HCT116 (cell line): ENCODE measurements around the gene UBQLNL. TPM values are rescaled to one million over a fixed set of nuclear protein-coding genes. Genes with fewer than 3 reads are reported as not detected.

Experiments used
- ATAC-seq: fragments of 200-7000 bp; cut with Tn5 transposase; 2 replicates; pipeline ENCODE4 v1.9.1; 2020; ENCODE audit warnings: mild to moderate bottlenecking, moderate library complexity
- BruUV-seq: library from RNA; stranded (reverse); fragments of 400-500 nt; replicated peaks from 2 replicates; lab custom pipeline; 2021; lab: Mats Ljungman, UMichigan
- CTCF ChIA-PET: fragments of 300-600 bp; sonication (Branson Sonifier 250); formaldehyde crosslinking; loops from one replicate; lab custom pipeline; 2021; ENCODE audit warnings: antibody characterized with exemption; lab: Charles Lee
- POLR2A ChIA-PET: fragments of 300-600, 350-600 bp; sonication (Branson Sonifier 250); formaldehyde crosslinking; loops from one replicate; lab custom pipeline; 2021; ENCODE audit warnings: antibody characterized with exemption; lab: Charles Lee
- RAD21 ChIA-PET, 2 experiments: fragments of 300-600 bp; sonication (Branson Sonifier 250); formaldehyde crosslinking; loops; one replicate each; lab custom pipeline; 2023; ENCODE audit warnings: low total read pairs in 2 of 2; ENCODE audit not compliant: uncharacterized antibody in 2 of 2, unreplicated experiment in 2 of 2, low non-redundant PET in 1 of 2; lab: Charles Lee
- DNase-seq: peaks from one replicate; pipeline ENCODE4 v3.0.0-alpha.2; 2010; ENCODE audit warnings: low read depth, low spot score
- H2AFZ ChIP-seq: fragments of 200-600 bp; shearing (Covaris generic), sonication (generic); 2 replicates; pipeline ENCODE4 v1.6.1; 2017; ENCODE audit warnings: low read depth, mixed run types, mixed read lengths, antibody characterized with exemption, low read length; ENCODE audit not compliant: poor library complexity, severe bottlenecking
- H3K27ac ChIP-seq: 2 replicates; pipeline ENCODE4 v1.5.1; 2012; ENCODE audit warnings: low read depth, low read length
- H3K27me3 ChIP-seq: fragments of 200-600 bp; sonication (generic); 2 replicates; pipeline ENCODE4 v1.6.1; 2016; ENCODE audit warnings: mixed run types, low read length, mixed read lengths; ENCODE audit not compliant: insufficient read depth
- H3K36me3 ChIP-seq, 2 experiments: fragments of 200-500 bp in 1 of 2; fragments of 200-600 bp in 1 of 2; sonication (Bioruptor generic) in 1 of 2; sonication (generic) in 1 of 2; 2 replicates each; pipeline versions ENCODE4 v1.5.1 to v1.6.1; 2014 to 2016; ENCODE audit warnings: low read length in 2 of 2, inconsistent platforms in 1 of 2, mixed read lengths in 1 of 2, mixed run types in 1 of 2; ENCODE audit not compliant: insufficient read depth in 2 of 2, control insufficient read depth in 1 of 2
- H3K4me1 ChIP-seq, 2 experiments: fragments of 200-600 bp in 1 of 2; sonication (generic) in 1 of 2; 2 replicates each; pipeline versions ENCODE4 v1.5.1 to v1.6.1; 2012 to 2017; ENCODE audit warnings: low read length in 2 of 2, inconsistent platforms in 1 of 2, mild to moderate bottlenecking in 1 of 2, mixed read lengths in 1 of 2, mixed run types in 1 of 2, moderate library complexity in 1 of 2; ENCODE audit not compliant: insufficient read depth in 2 of 2, control insufficient read depth in 1 of 2
- H3K4me2 ChIP-seq: fragments of 200-600 bp; sonication (generic); 2 replicates; pipeline ENCODE4 v1.6.1; 2017; ENCODE audit warnings: mixed run types, low read length, mixed read lengths
- H3K4me3 ChIP-seq, 2 experiments: fragments of 200-600 bp in 1 of 2; sonication (generic) in 1 of 2; replicated peaks in 1 of 2; 2 replicates each; pipeline ENCODE4 v1.5.1; 2011 to 2016; ENCODE audit warnings: low read length in 2 of 2, control low read depth in 1 of 2, low read depth in 1 of 2, mild to moderate bottlenecking in 1 of 2, mixed read lengths in 1 of 2, mixed run types in 1 of 2
- H3K79me2 ChIP-seq: fragments of 200-600 bp; sonication (generic); 2 replicates; pipeline ENCODE4 v1.6.1; 2017; ENCODE audit warnings: mild to moderate bottlenecking, mixed run types, low read length, moderate library complexity, mixed read lengths; ENCODE audit not compliant: insufficient read depth
- H3K9ac ChIP-seq: fragments of 200-600 bp; sonication (generic); 2 replicates; pipeline ENCODE4 v1.6.1; 2016; ENCODE audit warnings: low read length, mixed read lengths
- H3K9me2 ChIP-seq: fragments of 200-600 bp; sonication (generic), shearing (Covaris generic); 2 replicates; pipeline ENCODE4 v1.6.1; 2017; ENCODE audit warnings: mixed run types, mild to moderate bottlenecking, moderate library complexity; ENCODE audit not compliant: insufficient read depth
- H3K9me3 ChIP-seq, 2 experiments: fragments of 200-500 bp in 1 of 2; fragments of 200-600 bp in 1 of 2; sonication (Bioruptor generic) in 1 of 2; sonication (generic) in 1 of 2; 2 replicates each; pipeline ENCODE4 v1.6.1; 2014 to 2017; ENCODE audit warnings: low read length in 2 of 2, mixed read lengths in 2 of 2, inconsistent platforms in 1 of 2, low read depth in 1 of 2, mild to moderate bottlenecking in 1 of 2, mixed run types in 1 of 2, moderate library complexity in 1 of 2; ENCODE audit not compliant: control insufficient read depth in 1 of 2, insufficient read depth in 1 of 2
- H4K20me1 ChIP-seq: fragments of 200-600 bp; sonication (generic), shearing (Covaris generic); 2 replicates; pipeline ENCODE4 v1.6.1; 2017; ENCODE audit warnings: mixed run types, mild to moderate bottlenecking, moderate library complexity; ENCODE audit not compliant: insufficient read depth
- RAD21 ChIP-seq: IDR thresholded peaks from 2 replicates; pipeline ENCODE4 v1.6.1; 2012; ENCODE audit warnings: low read depth, mild to moderate bottlenecking
- SP1 ChIP-seq: IDR thresholded peaks from 2 replicates; pipeline ENCODE4 v1.6.1; 2012; ENCODE audit warnings: low read depth
- intact Hi-C: fragments of 100-400 bp; cut with micrococcal nuclease; formaldehyde crosslinking; loops from 2 replicates; pipeline ENCODE4 v1.10.0; 2022
- total RNA-seq: library from RNA; stranded (reverse); gene quantifications from one replicate; pipeline ENCODE4 v1.2.1, GENCODE V29; 2021; ENCODE audit not compliant: unreplicated experiment
- TF ChIP-seq, protein P1 (sequence below): IDR thresholded peaks from 2 replicates; pipeline ENCODE4 v1.6.1; 2012; ENCODE audit warnings: low read depth
- TF ChIP-seq, protein P2 (sequence below), 3 experiments: fragments of 200-600 bp in 1 of 3; sonication (generic) in 1 of 3; IDR thresholded peaks in 2 of 3; conservative IDR thresholded peaks in 1 of 3; 2 replicates each; pipeline ENCODE4 v1.5.1; 2012 to 2017; ENCODE audit warnings: low read depth in 2 of 3, low read length in 2 of 3, antibody characterized with exemption in 1 of 3, borderline replicate concordance in 1 of 3, control low read depth in 1 of 3, mild to moderate bottlenecking in 1 of 3, mixed read lengths in 1 of 3, mixed run types in 1 of 3, moderate library complexity in 1 of 3; ENCODE audit not compliant: insufficient read depth in 1 of 3

Gene UBQLNL
- total RNA-seq, 1 experiment from 2014 or later: not detected

DNA sequence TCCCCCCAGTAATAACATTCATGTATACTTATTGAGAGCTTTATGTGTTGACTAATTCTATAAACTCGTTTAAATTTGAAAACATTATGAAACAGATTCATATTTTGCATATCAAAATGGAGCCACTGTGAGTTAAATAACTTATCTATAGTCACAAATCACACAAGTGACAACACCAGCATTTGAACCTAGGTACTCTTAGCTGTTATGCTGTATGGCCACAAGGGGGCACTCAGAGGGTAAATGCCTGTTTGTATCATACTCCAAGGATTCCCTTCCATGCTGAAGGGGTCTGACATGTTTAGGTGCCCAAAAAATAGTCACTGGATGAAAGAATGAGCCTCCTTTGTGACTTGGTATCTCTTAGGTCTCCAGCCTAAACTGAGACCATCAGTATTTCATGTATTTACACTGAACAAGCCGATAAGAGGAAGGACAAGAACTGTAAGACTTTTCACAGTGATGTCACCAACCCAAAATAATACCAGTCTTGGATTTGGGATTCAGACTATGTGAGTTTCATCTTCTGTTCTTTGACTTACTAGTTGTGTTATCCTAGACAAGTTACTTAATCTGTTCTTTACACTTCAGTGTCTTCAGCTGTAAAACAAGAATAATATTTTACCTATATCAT, 40.2 kb downstream of the UBQLNL start:
- ATAC-seq (peak; percentile 88), DNase-seq (peak; percentile 38)
- Histone ChIP-seq H3K9ac (no peak overlapping the region), H3K36me3 (peaks cover 0 to 54% of the 10 kb centered on the region in 2 experiments; a peak in 2 of 4 replicates), H3K79me2 (peaks cover 62% of the 10 kb centered on the region), H3K27me3 (no peaks in the 10 kb centered on the region), H3K9me3 (no peaks in the 10 kb centered on the region), H3K4me3 (no peak overlapping the region), H3K4me2 (no peak overlapping the region), H3K4me1 (peaks cover 0 to 33% of the 10 kb centered on the region in 2 experiments; a peak in 2 of 4 replicates), H3K27ac (no peak overlapping the region), H3K9me2 (no peaks in the 10 kb centered on the region), H2AFZ (no peak overlapping the region), H4K20me1 (peaks cover 47% of the 10 kb centered on the region)
- BruUV-seq: no TSS peak
- ChIA-PET POLR2A (interaction anchor here (1.3 to 1.8 kb wide), 2 partner anchors 28 to 29 kb away, joined by 4 to 5 read pairs; no protein-coding TSS in a partner anchor), RAD21 (no interaction called here), CTCF (interaction anchor here (0.5 to 2.2 kb wide), 6 partner anchors 9 to 877 kb away, joined by 3 to 11 read pairs (median 6); no protein-coding TSS in a partner anchor)
- intact Hi-C loops: loop anchor here (1.0 to 5.0 kb wide), 2 partner anchors 76 to 332 kb away; partner anchors contain the start of gene OR52N2
- TF ChIP-seq, protein P1, sequence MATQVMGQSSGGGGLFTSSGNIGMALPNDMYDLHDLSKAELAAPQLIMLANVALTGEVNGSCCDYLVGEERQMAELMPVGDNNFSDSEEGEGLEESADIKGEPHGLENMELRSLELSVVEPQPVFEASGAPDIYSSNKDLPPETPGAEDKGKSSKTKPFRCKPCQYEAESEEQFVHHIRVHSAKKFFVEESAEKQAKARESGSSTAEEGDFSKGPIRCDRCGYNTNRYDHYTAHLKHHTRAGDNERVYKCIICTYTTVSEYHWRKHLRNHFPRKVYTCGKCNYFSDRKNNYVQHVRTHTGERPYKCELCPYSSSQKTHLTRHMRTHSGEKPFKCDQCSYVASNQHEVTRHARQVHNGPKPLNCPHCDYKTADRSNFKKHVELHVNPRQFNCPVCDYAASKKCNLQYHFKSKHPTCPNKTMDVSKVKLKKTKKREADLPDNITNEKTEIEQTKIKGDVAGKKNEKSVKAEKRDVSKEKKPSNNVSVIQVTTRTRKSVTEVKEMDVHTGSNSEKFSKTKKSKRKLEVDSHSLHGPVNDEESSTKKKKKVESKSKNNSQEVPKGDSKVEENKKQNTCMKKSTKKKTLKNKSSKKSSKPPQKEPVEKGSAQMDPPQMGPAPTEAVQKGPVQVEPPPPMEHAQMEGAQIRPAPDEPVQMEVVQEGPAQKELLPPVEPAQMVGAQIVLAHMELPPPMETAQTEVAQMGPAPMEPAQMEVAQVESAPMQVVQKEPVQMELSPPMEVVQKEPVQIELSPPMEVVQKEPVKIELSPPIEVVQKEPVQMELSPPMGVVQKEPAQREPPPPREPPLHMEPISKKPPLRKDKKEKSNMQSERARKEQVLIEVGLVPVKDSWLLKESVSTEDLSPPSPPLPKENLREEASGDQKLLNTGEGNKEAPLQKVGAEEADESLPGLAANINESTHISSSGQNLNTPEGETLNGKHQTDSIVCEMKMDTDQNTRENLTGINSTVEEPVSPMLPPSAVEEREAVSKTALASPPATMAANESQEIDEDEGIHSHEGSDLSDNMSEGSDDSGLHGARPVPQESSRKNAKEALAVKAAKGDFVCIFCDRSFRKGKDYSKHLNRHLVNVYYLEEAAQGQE: no peak
- TF ChIP-seq SP1: no peak
- peak; percentile 38 for TF ChIP-seq RAD21
- TF ChIP-seq, protein P2, sequence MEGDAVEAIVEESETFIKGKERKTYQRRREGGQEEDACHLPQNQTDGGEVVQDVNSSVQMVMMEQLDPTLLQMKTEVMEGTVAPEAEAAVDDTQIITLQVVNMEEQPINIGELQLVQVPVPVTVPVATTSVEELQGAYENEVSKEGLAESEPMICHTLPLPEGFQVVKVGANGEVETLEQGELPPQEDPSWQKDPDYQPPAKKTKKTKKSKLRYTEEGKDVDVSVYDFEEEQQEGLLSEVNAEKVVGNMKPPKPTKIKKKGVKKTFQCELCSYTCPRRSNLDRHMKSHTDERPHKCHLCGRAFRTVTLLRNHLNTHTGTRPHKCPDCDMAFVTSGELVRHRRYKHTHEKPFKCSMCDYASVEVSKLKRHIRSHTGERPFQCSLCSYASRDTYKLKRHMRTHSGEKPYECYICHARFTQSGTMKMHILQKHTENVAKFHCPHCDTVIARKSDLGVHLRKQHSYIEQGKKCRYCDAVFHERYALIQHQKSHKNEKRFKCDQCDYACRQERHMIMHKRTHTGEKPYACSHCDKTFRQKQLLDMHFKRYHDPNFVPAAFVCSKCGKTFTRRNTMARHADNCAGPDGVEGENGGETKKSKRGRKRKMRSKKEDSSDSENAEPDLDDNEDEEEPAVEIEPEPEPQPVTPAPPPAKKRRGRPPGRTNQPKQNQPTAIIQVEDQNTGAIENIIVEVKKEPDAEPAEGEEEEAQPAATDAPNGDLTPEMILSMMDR (IDR thresholded peaks at IDR 0.05 in 2 of 3, conservative IDR thresholded peaks at IDR 0.05 in 1 of 3; ENCODE audit: borderline replicate concordance in 1 of 3, insufficient read depth in 1 of 3, low read depth in 2 of 3, low read length in 2 of 3): peak; percentile 52 to 89 (median 82); a peak in 5 of 6 replicates
